NCI-H1105 (cell line): Measurements from ENCODE around the gene CHRNB1.

ENCODE experiments used
- DNase-seq: peaks from one replicate; lab custom pipeline; 2025; lab: John Stamatoyannopoulos, UW

The CHRNB1 gene

GRCh38 chr17:7437950-7438614 is 6.8 kb upstream of the CHRNB1 start:
- DNase-seq: no peak

GRCh38 chr17:7438656-7439460 is 6.0 kb upstream of the CHRNB1 start:
- no peak for DNase-seq

- DNase-seq: no peak
These were observed 5.3 kb upstream of the CHRNB1 start, which contains the start of gene FGF11 for GRCh38 chr17:7439462-7440112. Gene FGF11, plus strand, starts transcription at chr17:7439512. Its CDS starts 109 bp downstream, at chr17:7439621.

- peak; percentile 75 for DNase-seq
These were observed 4.6 kb upstream of the CHRNB1 start for GRCh38 chr17:7440113-7440833.

- DNase-seq: no peak
These were observed 4.0 kb upstream of the CHRNB1 start for GRCh38 chr17:7440834-7441195.

DNA sequence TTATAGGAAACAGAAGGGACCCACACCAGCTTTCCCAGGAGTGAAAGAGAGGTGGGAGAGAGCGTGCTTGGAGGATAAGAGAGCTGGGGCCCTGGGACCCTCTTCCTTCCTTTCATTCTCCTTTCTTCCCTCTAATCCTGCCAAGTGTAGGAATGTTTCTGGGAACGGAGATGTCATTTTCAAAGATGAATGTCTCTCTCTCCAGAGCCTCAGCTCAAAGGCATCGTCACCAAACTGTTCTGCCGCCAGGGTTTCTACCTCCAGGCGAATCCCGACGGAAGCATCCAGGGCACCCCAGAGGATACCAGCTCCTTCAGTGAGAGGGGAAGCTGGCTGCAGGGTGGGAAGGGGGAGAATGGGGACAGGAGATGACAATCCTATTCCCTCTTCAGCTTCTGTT is 3.6 kb upstream of the CHRNB1 start:
- no peak for DNase-seq

GRCh38 chr17:7442142-7442541 is 2.7 kb upstream of the CHRNB1 start:
- DNase-seq: no peak

DNA sequence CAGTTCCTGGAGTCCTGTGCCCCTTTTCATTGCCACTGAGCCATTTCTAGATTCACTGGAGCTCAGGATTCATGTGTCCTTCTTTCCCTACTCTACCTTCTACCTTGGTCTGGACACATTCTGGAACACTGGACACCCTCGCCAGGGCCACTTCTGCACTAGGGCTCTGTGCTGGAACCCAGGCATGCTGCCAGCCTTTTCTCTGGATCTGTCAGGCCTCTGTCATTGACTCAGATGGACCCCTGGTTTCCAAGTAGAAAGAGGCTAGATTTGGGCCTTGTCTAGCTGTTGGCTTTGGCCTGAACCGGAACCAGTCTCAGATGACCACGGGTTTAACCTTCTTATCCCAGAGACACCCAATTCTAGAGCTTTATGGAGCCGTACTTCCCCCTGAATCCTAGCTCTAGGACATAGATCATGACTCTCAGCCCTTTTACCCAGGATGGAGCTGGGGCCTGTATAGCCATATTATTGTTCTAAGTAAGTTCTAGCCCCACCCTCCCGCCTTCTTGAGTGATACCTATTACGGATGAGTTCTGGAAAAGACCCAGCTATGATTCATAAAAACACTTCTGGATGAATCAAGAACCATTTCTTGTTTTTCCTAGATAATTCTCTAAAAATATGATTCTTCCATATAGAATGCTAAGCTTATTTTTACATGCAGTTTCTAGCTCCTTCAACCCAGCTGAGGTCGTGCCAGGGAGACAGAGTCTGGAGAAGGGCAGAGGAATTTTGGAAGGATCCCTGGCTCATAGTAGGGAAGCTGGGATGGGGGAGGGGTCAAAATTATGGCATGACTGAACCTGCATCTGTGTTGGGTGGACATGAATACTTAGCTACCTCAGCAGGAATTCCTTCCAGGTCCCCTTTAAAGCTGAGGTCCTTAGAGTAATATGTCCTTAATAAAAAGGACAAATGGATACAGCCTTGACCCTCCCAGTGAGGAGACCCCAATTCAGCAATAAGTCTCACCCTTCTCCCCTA is 1.1 kb upstream of the CHRNB1 start:
- no peak for DNase-seq

DNA sequence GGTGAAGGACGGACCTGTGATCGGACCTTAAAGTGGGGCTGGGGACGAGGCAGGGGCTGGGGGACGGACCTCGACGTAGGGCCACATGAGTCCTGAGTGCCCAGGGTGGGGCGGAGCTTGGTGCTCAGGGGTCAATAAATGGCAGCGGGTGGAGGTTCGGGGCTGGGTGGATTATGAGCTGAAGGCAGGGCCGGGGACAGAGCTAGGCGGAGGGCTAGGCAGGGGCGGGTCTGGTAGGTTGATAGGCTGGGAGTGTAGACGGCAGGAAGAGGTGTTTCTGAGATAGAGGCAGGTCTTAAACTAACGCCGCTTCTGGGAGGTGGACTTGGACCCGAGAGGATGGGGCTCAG is 733 bp downstream of the CHRNB1 start:
- DNase-seq: peak; percentile 37

DNA sequence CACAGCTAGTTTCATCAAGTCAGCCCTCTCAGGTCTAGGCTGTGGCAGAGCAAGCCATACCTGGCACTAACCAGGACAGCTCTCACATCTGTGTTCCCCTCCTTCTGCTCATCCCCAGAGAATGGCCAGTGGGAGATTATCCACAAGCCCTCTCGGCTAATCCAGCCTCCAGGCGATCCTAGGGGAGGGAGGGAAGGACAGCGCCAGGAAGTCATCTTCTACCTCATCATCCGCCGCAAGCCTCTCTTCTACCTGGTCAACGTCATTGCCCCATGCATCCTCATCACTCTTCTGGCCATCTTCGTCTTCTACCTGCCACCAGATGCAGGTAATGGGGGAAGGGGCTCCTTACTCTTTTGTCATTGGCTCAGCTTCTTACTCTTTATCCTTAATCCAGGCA is 3.6 kb downstream of the CHRNB1 start:
- no peak for DNase-seq

GRCh38 chr17:7459961-7460545 is 15.2 kb downstream of the CHRNB1 start:
- DNase-seq: no peak

GRCh38 chr17:7460850-7461660 is 16.2 kb downstream of the CHRNB1 start:
- DNase-seq: no peak

- DNase-seq: no peak
These were observed 17.9 kb downstream of the CHRNB1 start for GRCh38 chr17:7462474-7463371.

DNA sequence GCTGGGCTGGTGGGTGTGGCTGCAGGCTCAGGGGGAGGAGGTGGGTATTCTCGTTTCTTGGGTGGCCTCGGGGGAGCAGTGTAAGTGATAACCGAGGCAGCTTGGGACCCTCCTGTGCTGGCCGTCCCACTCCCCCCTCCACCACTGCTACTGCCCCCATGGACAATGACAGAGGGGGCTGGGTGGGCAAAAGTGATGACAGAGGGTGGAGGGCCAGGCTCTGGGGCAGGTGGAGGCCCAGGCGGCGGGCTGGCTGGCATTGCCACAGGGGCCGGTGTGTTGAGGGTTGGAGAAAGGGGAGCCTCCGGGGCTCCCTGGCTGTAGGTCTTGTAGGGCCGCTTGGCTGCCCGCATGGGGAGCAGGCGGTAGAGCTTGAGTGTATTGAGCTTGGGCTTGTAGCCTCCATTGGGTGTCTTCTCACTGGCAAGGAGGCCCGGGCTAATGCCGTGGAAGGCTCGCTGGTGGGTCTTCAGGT is 18.5 kb downstream of the CHRNB1 start:
- DNase-seq: no peak

DNA sequence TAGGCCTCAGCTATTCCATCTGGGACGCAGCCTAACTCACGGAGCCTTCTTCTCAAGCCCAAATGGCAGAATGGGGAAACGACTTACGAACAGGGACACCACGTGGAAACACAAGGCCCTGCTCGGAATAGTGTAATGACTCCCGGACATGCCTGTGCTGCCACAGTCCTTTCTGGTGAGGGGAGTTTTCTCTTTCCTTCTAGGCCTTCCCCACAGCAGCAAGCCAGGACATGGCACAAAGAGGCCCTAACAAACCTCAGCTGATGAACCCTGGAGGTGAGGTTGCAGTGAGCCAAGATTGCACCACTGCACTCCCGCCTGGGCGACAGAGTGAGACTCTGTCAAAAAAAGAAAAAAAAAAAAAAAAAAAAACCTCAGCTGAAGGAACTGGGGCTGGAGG is 19.2 kb downstream of the CHRNB1 start:
- DNase-seq: no peak

GRCh38 chr17:7465597-7466275 is 20.9 kb downstream of the CHRNB1 start:
- no peak for DNase-seq

DNA sequence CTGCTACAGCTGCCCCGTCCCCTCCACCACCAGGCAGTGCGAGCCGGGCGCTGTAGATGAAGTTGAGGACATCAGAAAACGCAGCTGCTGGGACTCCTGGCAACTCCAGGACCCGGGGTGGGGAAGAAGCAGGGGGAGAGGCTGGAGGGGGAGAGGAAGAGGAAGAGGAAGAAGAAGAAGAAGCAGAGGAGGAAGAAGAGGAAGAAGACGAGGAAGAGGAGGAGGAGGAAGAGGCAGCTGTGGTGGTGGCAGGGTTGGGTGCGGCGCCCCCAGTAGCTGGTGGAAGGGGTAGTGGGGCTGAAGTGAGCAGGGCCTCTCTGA is 21.4 kb downstream of the CHRNB1 start:
- DNase-seq: no peak

DNA sequence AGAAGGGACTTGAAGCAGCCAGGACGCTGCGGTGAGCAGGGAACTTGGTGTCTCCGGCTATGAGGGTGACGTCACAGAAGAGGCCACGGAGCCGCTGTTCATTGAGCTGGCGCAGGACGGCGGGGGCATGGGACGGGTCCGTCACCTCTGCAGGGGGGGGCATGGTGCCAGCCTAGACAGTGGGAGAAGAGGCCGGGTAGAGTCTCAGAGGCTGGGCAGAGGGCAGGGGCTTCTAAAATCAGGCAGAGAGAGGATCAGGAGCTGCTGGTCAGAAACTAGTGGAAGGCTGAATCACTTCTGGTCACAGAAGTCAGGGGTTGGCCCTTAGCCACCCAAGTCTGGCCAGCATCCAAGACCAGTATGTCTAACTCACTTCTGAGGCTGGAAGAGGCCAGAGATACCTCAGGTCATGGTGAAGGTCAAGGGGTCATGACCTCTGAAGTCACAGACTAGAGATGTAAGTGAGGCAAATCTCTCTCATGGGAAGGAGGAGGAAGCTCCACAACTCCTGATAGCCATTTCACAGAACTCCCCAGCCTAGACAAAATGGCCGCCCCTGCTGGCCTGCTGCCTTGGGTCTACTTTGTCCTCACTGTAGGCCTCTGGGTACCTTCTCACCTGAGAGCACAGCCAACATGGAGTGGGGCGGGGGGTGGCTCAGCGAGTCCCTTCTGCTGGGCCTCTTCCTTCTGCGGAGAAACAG is 21.9 kb downstream of the CHRNB1 start:
- DNase-seq: no peak
